Adrenal gland (tissue), 5 donors: ENCODE data around the gene PLEKHM2.

Experiments
- CTCF ChIP-seq, 6 experiments: fragments of 450-650 bp in 4 of 6; fragments of 200-600 bp in 2 of 6; sonication (generic) in 1 of 6; IDR thresholded peaks; 1 replicate in 5 of 6; 2 replicates in 1 of 6; pipeline versions ENCODE4 v1.5.1 to v1.8.0; 2016 to 2021; ENCODE audit warnings: antibody characterized with exemption in 6 of 6, mild to moderate bottlenecking in 2 of 6, moderate library complexity in 1 of 6
- POLR2A ChIP-seq, 2 donors: fragments of 450-650 bp; IDR thresholded peaks; one replicate each; pipeline ENCODE4 v1.6.1; 2017; ENCODE audit warnings: antibody characterized with exemption in 2 of 2, mild to moderate bottlenecking in 2 of 2, moderate library complexity in 1 of 2
- donor health status: DM: no; HTN: no; CAD: no.

GRCh38 chr1:15671430-15671829 lies 12.7 kb upstream of the PLEKHM2 start:
- TF ChIP-seq CTCF (IDR thresholded peaks at IDR 0.05) (no peak), POLR2A (IDR thresholded peaks at IDR 0.05) (no peak)
